Stimulated activated CD4-positive, alpha-beta T cell treated with anti-CD3 and anti-CD28 coated beads, TNF-alpha, amount 100 ng/mL, for 24 hours (primary cell): Measurements from ENCODE around the gene LIF.
"Not testable (repeated sequence)": the region's sequence is repeated elsewhere in the genome, so short reads cannot be mapped to it uniquely, and the experiment has no call there.

Experiments used
- DNase-seq, 3 experiments: peaks; one replicate each; pipeline ENCODE4 v3.0.0-alpha.2; 2020; ENCODE audit warnings: low read depth in 3 of 3

LIF gene

GRCh38 chr22:30209642-30210041 lies 36.9 kb downstream of the LIF start:
- no peak for DNase-seq

GRCh38 chr22:30208631-30209603 lies 37.6 kb downstream of the LIF start:
- no peak for DNase-seq

- no peak for DNase-seq
These were observed 39.6 kb downstream of the LIF start for GRCh38 chr22:30206944-30207343.

- no peak for DNase-seq
These were observed 41.1 kb downstream of the LIF start for GRCh38 chr22:30205281-30206115.

GRCh38 chr22:30204742-30205111 lies 41.8 kb downstream of the LIF start:
- DNase-seq = no peak

- no peak for DNase-seq
These were observed 42.4 kb downstream of the LIF start for GRCh38 chr22:30204015-30204741.

- no peak for DNase-seq
These were observed 44.0 kb downstream of the LIF start for GRCh38 chr22:30202531-30203006.

GRCh38 chr22:30201945-30202344 lies 44.6 kb downstream of the LIF start:
- no peak for DNase-seq

GRCh38 chr22:30200905-30201304 lies 45.7 kb downstream of the LIF start:
- not testable (repeated sequence) for DNase-seq

- DNase-seq = no peak
These were observed 47.6 kb downstream of the LIF start for GRCh38 chr22:30198921-30199320.

GRCh38 chr22:30198152-30198825 lies 48.3 kb downstream of the LIF start:
- DNase-seq = no peak

- DNase-seq = no peak
These were observed 49.2 kb downstream of the LIF start for GRCh38 chr22:30197389-30197788.

GRCh38 chr22:30196880-30197336 lies 49.7 kb downstream of the LIF start:
- no peak for DNase-seq

- peak in 2 of 3 experiments; percentile 38 to 50 for DNase-seq
These were observed 50.2 kb downstream of the LIF start for GRCh38 chr22:30196141-30196879.

GRCh38 chr22:30195245-30196140 lies 51.1 kb downstream of the LIF start:
- no peak for DNase-seq

- no peak for DNase-seq
These were observed 53.4 kb downstream of the LIF start for GRCh38 chr22:30193031-30193775.

GRCh38 chr22:30192427-30192826 lies 54.1 kb downstream of the LIF start:
- no peak for DNase-seq

GRCh38 chr22:30191040-30191701 lies 55.4 kb downstream of the LIF start:
- no peak for DNase-seq
